GM19372 (cell line): ENCODE results near the gene SMC1B.
"Not testable (repeated sequence)": the region's sequence is repeated elsewhere in the genome, so short reads cannot be mapped to it uniquely, and the experiment has no call there.

ENCODE experiments used
- ATAC-seq: cut with Tn5 transposase; IDR thresholded peaks from one replicate; pipeline ENCODE4 v1.9.1; 2021; ENCODE audit warnings: mild to moderate bottlenecking, low read depth, moderate library complexity; ENCODE audit not compliant: unreplicated experiment

The SMC1B gene

DNA sequence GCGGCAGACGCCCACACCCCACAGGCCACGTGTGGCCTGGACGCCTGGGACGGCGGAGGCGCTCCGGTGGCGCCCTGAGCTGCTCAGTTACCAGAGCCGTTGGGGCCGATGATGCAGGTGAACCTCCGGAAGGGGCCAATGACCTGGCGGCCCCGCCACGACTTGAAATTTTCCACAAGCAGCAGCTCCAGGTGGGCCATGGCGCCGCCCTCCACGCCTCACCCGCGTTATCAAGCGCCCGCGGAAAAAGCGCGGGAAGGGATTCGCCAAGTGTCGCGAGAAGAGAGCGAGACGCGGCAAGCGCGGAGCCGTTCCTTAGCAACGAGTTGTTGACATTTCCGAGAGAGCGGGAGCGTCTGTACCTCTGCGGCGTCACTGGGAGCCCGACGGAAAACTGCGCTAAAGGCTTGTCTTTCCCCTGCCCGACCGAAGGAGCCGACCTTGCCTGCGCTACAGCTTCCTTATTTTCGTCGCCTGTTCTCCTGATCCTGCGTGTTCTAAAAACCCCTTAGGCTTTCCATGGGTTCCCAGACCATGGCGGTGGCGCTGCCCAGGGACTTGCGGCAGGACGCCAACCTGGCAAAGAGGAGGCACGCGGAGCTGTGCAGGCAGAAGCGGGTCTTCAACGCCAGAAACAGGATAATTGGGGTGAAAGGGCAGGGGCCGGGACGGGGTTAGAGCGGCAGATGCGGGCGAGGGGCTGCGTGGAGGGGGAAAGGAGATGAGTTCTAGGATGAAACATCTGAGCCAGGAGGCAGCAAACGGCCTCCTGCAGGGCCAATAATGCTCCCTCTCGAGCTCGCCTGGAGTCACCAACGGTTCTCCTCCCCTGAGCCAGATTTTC, at the start of gene SMC1B, which contains the start of gene RIBC2:
Gene SMC1B, minus strand, starts transcription at position 232 of the 844 bp plus-strand sequence. Its CDS starts 32 bp downstream, at position 200.
Gene RIBC2, plus strand, starts transcription at position 326 of the 844 bp plus-strand sequence. Its CDS starts 194 bp downstream, at position 520.
- no peak for ATAC-seq

DNA sequence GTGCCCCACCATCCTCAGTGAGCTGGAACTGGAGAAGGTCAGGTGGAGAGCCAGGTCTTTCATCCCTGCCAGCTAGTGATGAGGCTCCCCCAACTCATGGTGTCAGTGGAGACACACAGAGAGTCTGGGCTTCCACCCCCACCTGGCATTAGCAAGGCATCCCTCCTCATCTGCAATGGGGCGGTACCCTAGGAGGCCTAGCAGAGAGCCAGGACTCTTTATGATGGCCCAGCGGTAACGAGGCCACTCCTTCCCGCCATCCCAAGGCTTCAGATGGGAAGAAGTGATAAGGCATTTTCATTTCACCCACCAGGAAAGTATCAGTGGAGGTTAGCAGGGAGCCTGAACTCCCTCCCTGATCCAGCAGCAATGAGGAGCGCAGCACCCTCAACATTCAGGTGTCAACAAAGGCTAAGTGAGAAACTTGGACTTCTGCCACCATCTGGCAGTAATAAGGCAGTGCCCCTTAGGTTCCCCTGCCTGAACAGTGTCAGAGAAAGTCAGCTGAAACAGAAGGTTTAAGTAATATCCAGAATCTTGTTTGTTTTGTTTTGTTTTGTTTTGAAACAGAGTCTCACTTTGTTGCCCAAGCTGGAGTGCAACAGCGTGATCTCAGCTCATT, 48.7 kb upstream of the SMC1B start:
- ATAC-seq: no peak

GRCh38 chr22:45460288-45461109, 47.1 kb upstream of the SMC1B start:
- no peak for ATAC-seq

- ATAC-seq: no peak
Observed at GRCh38 chr22:45459235-45459634, 45.8 kb upstream of the SMC1B start.

- ATAC-seq: no peak
Observed at GRCh38 chr22:45458532-45458931, 45.1 kb upstream of the SMC1B start.

GRCh38 chr22:45456811-45457210, 43.4 kb upstream of the SMC1B start:
- ATAC-seq: no peak

- no peak for ATAC-seq
Observed at GRCh38 chr22:45455621-45456020, 42.2 kb upstream of the SMC1B start.

- no peak for ATAC-seq
Observed at GRCh38 chr22:45455212-45455611, 41.8 kb upstream of the SMC1B start.

- no peak for ATAC-seq
Observed at GRCh38 chr22:45454275-45454674, 40.9 kb upstream of the SMC1B start.

DNA sequence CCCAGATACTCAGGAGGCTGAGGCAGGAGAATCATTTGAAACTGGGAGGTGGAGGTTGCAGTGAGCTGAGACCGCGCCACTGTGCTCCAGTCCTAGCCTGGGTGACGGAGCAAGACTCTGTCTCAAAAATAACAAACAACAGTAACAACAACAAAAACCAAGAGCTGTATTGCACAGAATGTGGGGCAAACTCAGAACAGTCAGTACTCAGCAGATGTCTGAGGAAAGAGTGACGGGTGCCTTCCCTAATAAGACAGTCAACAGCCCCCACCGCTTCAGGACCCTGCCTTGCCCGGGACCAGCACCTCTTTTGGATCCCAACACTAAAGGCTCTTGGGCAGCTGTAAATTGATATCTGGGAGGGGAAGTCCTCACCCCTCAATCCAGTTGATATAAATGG, 40.4 kb upstream of the SMC1B start:
- no peak for ATAC-seq

DNA sequence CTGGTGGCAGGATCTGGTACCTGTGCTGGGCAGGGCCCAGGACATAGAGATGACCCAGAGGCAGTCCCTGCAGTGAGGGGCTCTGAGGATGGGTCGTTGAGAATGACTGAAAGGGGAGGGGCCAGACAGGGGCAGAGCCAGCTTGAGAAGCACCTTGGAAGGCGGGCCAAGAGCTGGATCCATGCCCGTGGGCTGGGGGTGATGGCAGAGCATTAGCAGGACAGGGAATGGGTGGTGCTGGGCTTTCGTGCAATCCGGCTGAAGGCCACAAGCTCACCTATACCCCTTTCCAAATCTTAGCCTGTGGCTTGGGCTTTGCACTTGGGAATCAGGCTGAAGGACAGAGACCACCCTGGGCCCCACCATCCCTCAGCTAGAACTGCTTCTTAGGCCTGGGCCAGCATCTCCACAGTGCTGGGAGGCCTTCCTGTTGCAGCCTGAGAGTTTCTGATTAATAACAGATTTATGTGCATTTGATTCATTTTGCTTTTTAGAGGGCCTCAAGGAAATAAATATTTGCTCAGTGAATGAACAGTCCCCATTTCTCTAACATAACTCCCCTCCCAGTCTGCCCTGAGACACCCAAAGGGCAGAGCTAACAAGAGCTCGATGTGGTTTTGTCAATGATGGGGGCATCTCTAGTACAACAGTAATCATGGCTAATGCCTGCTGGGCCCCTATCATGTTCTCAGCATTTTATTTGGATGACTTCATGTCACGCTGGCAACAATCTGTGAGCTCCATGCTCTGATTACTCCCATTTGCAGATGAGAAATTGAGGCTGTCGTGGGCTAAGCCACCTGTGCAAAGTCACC, 39.4 kb upstream of the SMC1B start:
- no peak for ATAC-seq

DNA sequence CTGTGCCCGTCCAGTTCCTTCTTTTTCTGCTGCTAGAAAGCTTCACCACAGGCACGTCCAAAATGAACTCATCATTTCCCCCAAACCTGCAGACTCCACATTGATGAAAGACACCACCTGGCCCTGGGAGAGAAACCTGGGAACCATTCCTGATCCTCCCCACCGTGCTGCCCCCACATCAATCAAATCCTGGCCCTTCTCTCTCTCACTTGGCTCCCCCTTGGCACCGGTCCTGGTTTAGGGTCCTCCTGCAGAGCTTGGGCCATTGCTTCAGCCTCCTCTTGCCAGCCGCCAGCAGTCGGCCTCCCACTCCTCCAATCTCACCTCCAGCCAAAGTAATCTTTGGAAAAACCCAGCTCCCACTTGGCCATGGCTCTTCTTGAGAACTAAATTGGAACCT, 38.6 kb upstream of the SMC1B start:
- ATAC-seq: no peak

DNA sequence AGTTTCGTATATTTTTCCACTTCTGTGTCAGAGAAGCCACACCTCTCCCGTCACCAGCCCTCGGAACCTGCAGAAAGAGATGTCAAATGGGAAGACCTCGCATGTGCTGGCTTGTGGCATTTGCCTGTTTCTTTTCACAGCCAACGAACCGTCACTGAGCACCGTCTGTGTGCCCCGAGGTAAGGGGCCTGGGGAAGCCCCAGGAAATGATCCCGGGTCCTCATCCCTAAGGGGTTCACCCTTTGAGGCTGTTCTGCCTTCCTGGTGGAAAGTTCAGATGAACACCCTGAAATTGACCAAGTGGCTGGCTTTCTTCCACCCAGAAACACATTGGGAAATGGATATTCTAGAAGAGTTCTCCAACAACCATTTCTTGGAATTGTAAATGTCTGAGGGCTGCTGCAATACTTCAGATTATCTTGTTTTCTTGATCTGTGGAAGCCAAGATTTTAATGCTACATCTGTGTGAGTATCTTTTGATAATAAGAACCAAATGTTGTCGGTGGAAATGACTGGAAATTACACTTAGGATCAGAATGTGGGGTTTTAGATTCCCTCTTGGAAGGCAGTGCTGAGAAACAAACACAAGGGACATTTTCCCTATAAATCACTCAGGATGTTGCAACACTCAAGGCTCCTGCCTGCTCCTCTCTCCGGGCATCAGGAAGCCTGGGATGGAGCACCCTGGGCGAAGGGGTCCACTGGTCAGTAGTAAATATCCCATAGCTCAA, 37.7 kb upstream of the SMC1B start:
- no peak for ATAC-seq

DNA sequence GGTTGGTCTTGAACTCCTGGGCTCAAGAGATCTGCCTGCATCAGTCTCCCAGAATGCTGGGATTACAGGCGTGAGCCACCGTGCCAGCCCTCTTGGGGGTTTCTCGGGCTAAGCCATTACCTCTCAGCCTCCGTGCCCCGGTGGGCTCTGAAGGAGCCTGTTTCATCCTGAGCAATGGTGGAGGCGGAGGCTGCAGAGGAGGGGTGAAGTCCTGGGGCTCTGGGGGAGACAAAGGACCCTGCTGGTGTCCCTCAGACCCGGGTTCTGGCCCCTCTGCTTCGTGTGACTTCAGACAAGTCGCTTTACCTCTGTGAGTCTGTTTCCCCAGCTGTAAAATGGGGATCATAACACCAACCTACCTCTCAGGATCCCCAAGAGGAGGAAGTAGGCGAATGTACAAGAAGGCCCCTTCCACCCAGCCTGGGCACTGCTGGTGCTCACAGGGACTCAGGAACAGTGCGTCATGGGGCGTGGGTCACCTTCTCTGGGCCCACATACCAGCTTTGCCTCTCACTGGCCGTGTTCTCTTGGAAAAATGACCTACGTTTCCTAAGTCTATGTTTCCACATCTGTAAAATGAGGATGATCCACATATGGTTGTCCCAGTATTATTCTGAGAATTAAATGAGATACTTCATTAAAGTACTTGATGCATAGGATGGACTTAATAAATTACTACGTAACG, 36.8 kb upstream of the SMC1B start:
- ATAC-seq: no peak

DNA sequence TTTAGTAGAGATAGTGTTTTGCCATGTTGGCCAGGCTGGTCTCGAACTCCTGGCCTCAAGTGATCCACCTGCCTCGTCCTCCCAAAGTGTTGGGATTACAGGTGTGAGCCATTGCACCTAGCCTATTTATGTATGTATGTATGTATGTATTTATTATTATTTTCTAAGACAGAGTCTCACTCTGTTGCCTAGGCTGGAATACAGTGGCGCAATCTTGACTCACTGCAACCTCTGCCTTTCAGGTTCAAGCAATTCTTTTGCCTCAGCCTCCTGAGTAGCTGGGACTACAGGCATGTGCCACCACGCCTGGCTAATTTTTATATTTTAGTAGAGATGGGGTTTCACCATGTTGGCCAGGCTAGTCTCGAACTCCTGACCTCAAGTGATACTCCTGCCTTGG, 36.0 kb upstream of the SMC1B start:
- ATAC-seq: not testable (repeated sequence)

GRCh38 chr22:45448431-45448830, 35.0 kb upstream of the SMC1B start:
- ATAC-seq: no peak

- ATAC-seq: not testable (repeated sequence)
Observed at GRCh38 chr22:45447596-45447995, 34.2 kb upstream of the SMC1B start.

- no peak for ATAC-seq
Observed at GRCh38 chr22:45446216-45446615, 32.8 kb upstream of the SMC1B start.
